Nephron (organoid): Measurements from ENCODE around the gene SLC4A4.

Source experiments
- H3K27ac Mint-ChIP-seq, 3 experiments: 2 replicates each; pipeline ENCODE4 v1.8.0; 2020; ENCODE audit warnings: mixed read lengths in 3 of 3, mild to moderate bottlenecking in 2 of 3, moderate library complexity in 1 of 3
- H3K27me3 Mint-ChIP-seq: 2 replicates; pipeline ENCODE4 v1.8.0; 2021; ENCODE audit warnings: low read depth, mild to moderate bottlenecking, moderate library complexity, mixed read lengths
- H3K36me3 Mint-ChIP-seq: 2 replicates; pipeline ENCODE4 v1.8.0; 2020; ENCODE audit warnings: low read depth, mixed read lengths
- H3K4me1 Mint-ChIP-seq: 2 replicates; pipeline ENCODE4 v1.8.0; 2020; ENCODE audit warnings: mixed read lengths
- H3K4me3 Mint-ChIP-seq, 3 experiments: 2 replicates each; pipeline ENCODE4 v1.8.0; 2020; ENCODE audit warnings: mild to moderate bottlenecking in 3 of 3, mixed read lengths in 3 of 3, moderate library complexity in 2 of 3
- H3K9me3 Mint-ChIP-seq: 2 replicates; pipeline ENCODE4 v1.8.0; 2020; ENCODE audit warnings: mixed read lengths
- CTCF ChIP-seq, 3 experiments: fragments of 200-600 bp; sonication (generic); IDR thresholded peaks; one replicate each; pipeline ENCODE4 v1.5.0; 2021; ENCODE audit warnings: antibody characterized with exemption in 3 of 3; ENCODE audit not compliant: unreplicated experiment in 3 of 3

SLC4A4 gene

GRCh38 chr4:71361476-71361875 lies 22.7 kb downstream of the SLC4A4 start:
- no peaks in the 10 kb centered on the region for H3K9me3 Mint-ChIP-seq
- H3K27me3 Mint-ChIP-seq: no peaks in the 10 kb centered on the region
- H3K36me3 Mint-ChIP-seq: no peaks in the 10 kb centered on the region
- H3K4me1 Mint-ChIP-seq: peaks cover 11% of the 10 kb centered on the region
- H3K4me3 Mint-ChIP-seq: no peak overlapping the region
- H3K27ac Mint-ChIP-seq: no peak overlapping the region
- no peak for TF ChIP-seq CTCF (IDR thresholded peaks at IDR 0.05; ENCODE audit: unreplicated experiment in 3 of 3)

- Mint-ChIP-seq H3K27me3 (no peaks in the 10 kb centered on the region), H3K4me3 (no peak overlapping the region), H3K36me3 (no peaks in the 10 kb centered on the region), H3K4me1 (peaks cover 27% of the 10 kb centered on the region), H3K9me3 (no peaks in the 10 kb centered on the region), H3K27ac (peak overlapping the region in 2 of 3 experiments; percentile 36 to 47)
- TF ChIP-seq CTCF (IDR thresholded peaks at IDR 0.05; ENCODE audit: unreplicated experiment in 3 of 3): no peak
Observed at GRCh38 chr4:71366766-71367165, 27.9 kb downstream of the SLC4A4 start.

- no peaks in the 10 kb centered on the region for H3K9me3 Mint-ChIP-seq
- no peaks in the 10 kb centered on the region for H3K36me3 Mint-ChIP-seq
- peak overlapping the region in 1 of 3 experiments; percentile 47 for H3K27ac Mint-ChIP-seq
- no peak for TF ChIP-seq CTCF (IDR thresholded peaks at IDR 0.05; ENCODE audit: unreplicated experiment in 3 of 3)
- H3K4me3 Mint-ChIP-seq: no peak overlapping the region
- no peaks in the 10 kb centered on the region for H3K27me3 Mint-ChIP-seq
- peaks cover 32% of the 10 kb centered on the region for H3K4me1 Mint-ChIP-seq
Observed at GRCh38 chr4:71367546-71367945, 28.7 kb downstream of the SLC4A4 start.

- Mint-ChIP-seq H3K36me3 (no peaks in the 10 kb centered on the region), H3K4me3 (no peak overlapping the region), H3K27me3 (no peaks in the 10 kb centered on the region), H3K4me1 (peaks cover 32% of the 10 kb centered on the region), H3K9me3 (no peaks in the 10 kb centered on the region), H3K27ac (no peak overlapping the region)
- TF ChIP-seq CTCF (IDR thresholded peaks at IDR 0.05; ENCODE audit: unreplicated experiment in 3 of 3): no peak
Observed at GRCh38 chr4:71368906-71369305, 30.1 kb downstream of the SLC4A4 start.

- TF ChIP-seq CTCF (IDR thresholded peaks at IDR 0.05; ENCODE audit: unreplicated experiment in 3 of 3): no peak
- no peaks in the 10 kb centered on the region for H3K9me3 Mint-ChIP-seq
- H3K27ac Mint-ChIP-seq: no peak overlapping the region
- H3K4me1 Mint-ChIP-seq: peaks cover 32% of the 10 kb centered on the region
- no peak overlapping the region for H3K4me3 Mint-ChIP-seq
- H3K36me3 Mint-ChIP-seq: no peaks in the 10 kb centered on the region
- no peaks in the 10 kb centered on the region for H3K27me3 Mint-ChIP-seq
Observed at GRCh38 chr4:71369536-71369935, 30.7 kb downstream of the SLC4A4 start.

- no peak overlapping the region for H3K4me3 Mint-ChIP-seq
- H3K9me3 Mint-ChIP-seq: no peaks in the 10 kb centered on the region
- H3K27me3 Mint-ChIP-seq: no peaks in the 10 kb centered on the region
- no peak for TF ChIP-seq CTCF (IDR thresholded peaks at IDR 0.05; ENCODE audit: unreplicated experiment in 3 of 3)
- no peak overlapping the region for H3K27ac Mint-ChIP-seq
- no peaks in the 10 kb centered on the region for H3K36me3 Mint-ChIP-seq
- H3K4me1 Mint-ChIP-seq: peaks cover 5% of the 10 kb centered on the region
Observed at GRCh38 chr4:71375494-71375893, 36.7 kb downstream of the SLC4A4 start.
